Anterior cingulate cortex (tissue), 58 donors: Measurements from ENCODE around the gene CYLD.
A peak's percentile ranks its signal among the peaks of the same experiment; 100 is the strongest.

Experiments
- DNase-seq, 58 donors: peaks; one replicate each; lab custom pipeline; 2025; lab: John Stamatoyannopoulos, UW

Gene CYLD

DNA sequence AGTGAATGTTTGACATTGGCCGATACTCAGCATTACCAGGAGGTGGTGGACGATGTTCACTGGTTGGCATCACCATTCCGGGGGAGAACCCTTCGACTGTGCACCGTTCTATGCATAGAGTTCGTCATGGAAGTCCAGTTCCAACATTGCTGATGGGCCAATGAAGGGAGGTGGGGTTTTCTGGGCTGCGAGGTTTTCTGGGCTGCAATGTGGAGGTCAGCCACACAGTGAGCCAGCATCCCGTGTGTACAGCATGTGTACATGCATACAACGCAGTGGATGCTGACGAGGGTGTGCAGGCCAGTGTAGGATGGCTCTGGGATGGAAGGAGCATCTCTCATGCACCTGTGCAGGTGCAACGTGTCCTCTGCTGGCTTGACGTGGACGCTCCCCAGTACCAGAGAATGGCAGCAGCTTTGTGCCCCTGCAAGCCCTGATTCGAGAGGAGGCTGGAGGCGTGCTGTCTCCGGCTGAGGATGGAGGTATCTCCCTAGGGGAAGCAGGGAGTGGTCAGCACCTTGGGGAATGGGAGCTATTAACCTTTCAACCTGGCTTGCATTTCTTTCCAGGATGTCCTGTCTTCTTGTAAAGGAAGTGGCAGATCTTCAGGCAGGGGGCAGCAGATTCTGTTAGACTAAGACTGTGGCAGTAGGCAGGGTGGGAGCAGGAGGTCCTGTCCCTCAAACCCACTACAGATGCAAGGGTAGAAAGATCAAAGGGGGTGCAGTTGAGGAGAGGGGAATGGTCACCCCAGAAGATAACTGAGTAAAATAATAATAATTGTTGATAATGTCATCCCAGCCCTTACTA is 98.2 kb downstream of the CYLD start:
- DNase-seq = peak in 2 of 58 donors; percentile 11 to 13

- no peak for DNase-seq
Measured at GRCh38 chr16:50841081-50841886, 99.4 kb downstream of the CYLD start.

DNA sequence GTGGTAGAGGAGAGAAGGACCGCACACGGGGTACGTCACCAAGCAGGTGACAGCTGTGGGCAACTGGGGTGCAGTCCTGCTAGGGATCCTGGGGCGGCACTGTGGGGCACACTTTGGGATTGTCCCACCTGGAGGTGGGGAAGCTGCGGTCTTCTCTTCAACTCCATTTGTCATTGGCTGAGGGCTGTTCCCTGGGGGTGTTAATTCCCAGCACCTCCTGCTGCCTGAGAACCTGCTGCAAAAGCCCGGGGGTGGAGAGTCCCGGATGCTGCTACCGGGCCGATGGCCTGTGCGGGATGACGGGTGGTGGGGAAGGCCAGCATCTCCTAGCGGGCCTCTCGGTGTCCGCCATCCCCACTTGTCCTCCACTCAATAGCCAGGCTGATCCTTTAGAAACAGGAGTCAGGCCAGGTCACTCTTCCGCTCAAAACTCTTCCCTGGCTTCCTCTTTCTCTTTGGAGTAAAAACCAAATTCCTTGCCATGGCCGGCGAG is 100.2 kb downstream of the CYLD start:
- no peak for DNase-seq

- no peak for DNase-seq
Measured at GRCh38 chr16:50842589-50842988, 100.7 kb downstream of the CYLD start.

GRCh38 chr16:50844840-50845239 is 103.0 kb downstream of the CYLD start:
- no peak for DNase-seq

GRCh38 chr16:50845296-50845695 is 103.4 kb downstream of the CYLD start:
- no peak for DNase-seq

DNA sequence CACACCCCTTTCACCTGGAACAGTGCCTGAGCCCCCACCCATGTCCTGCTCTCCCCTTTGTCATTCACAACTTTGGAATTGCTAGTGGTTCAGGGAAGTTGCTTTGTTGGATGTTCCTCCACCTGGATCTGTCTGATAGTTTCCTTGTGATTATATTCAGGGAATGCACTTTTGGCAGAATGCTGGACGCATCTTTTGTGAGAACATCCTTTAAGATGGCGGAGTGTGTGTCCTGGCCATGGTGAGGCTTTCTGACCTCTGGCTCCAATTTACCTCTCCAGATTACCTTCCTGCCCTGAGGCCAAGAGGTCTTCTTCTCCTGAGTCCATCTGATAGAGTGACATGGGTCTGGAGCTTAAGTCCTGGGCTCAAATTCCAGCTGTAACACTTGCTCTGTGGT is 104.6 kb downstream of the CYLD start:
- DNase-seq = no peak

- no peak for DNase-seq
Measured at GRCh38 chr16:50847166-50847565, 105.3 kb downstream of the CYLD start.

DNA sequence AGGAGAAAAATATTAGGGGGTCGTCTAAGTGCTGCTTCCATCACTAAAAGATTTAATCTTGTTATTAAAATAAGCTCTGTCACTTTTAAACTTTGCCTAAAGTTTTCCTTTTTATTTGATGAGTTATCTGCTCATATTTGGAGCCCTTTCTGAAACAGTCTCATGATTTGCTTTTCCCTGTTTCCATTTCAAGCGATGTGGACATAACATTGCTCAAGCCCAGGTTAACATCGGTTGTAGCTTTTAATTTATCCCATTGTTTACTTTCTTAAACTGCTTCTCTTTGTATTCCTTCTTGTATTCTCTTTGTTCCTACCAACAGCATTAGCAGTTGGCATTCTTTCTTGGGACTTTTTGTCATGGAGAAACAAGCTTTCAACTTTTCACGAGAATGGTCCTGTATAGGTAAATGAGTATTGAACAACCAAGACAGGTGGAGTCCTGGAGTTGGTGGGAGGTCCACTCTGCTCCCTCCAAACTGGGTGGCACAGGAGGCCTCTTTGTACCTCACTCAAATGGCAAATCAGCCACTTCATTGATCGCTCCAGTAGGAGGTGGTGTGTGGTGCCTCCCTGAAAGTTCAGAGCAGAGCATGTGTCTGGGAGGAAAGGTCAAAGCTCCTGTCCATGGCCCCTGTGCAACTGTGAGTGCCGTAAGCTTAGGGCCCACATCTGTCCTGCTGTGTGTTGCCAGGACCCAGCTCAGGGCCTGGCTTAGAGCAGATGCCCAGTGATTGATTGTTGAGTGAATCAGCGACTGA is 107.0 kb downstream of the CYLD start:
- no peak for DNase-seq
